Common myeloid progenitor, CD34-positive (primary cell): ENCODE measurements around the gene S100A10.

ENCODE experiments used
- CTCF ChIA-PET: fragments of 350-600 bp; sonication (Branson Sonifier 250); formaldehyde crosslinking; loops from one replicate; lab custom pipeline; 2021; ENCODE audit warnings: antibody characterized with exemption; lab: Charles Lee
- POLR2A ChIA-PET: fragments of 350-600 bp; sonication (Branson Sonifier 250); formaldehyde crosslinking; loops from one replicate; lab custom pipeline; 2021; ENCODE audit warnings: antibody characterized with exemption; lab: Charles Lee
- DNase-seq, 3 donors: peaks; one replicate each; pipeline versions ENCODE4 v3.0.0 to v3.0.0-alpha.2; 2013
- H3K27ac ChIP-seq, 2 experiments: 1 replicate in 1 of 2; 2 replicates in 1 of 2; pipeline ENCODE4 v1.7.0; 2013; ENCODE audit warnings: inconsistent platforms in 2 of 2, low read length in 2 of 2, mild to moderate bottlenecking in 2 of 2, low read depth in 1 of 2, moderate library complexity in 1 of 2; ENCODE audit not compliant: severe bottlenecking in 2 of 2, insufficient read depth in 1 of 2, poor library complexity in 1 of 2
- H3K27me3 ChIP-seq, 5 experiments: replicated peaks in 2 of 5; 1 replicate in 3 of 5; 2 replicates in 2 of 5; pipeline versions ENCODE4 v1.6.1 to v1.7.0; 2013; ENCODE audit warnings: low read length in 4 of 5, mild to moderate bottlenecking in 2 of 5, moderate library complexity in 2 of 5, inconsistent platforms in 1 of 5; ENCODE audit not compliant: insufficient read depth in 5 of 5, control insufficient read depth in 4 of 5
- H3K36me3 ChIP-seq, 4 experiments: 1 replicate in 2 of 4; 2 replicates in 2 of 4; pipeline versions ENCODE4 v1.6.1 to v1.7.0; 2013; ENCODE audit warnings: low read length in 3 of 4, control low read depth in 1 of 4, mild to moderate bottlenecking in 1 of 4; ENCODE audit not compliant: control insufficient read depth in 4 of 4, insufficient read depth in 4 of 4
- H3K4me1 ChIP-seq, 4 experiments: 1 replicate in 3 of 4; 2 replicates in 1 of 4; pipeline versions ENCODE4 v1.6.1 to v1.7.1; 2013; ENCODE audit warnings: low read length in 3 of 4, mild to moderate bottlenecking in 3 of 4, control low read depth in 1 of 4, inconsistent platforms in 1 of 4, moderate library complexity in 1 of 4; ENCODE audit not compliant: control insufficient read depth in 4 of 4, insufficient read depth in 4 of 4; ENCODE audit errors: control extremely low read depth in 1 of 4
- H3K4me3 ChIP-seq, 7 experiments: 1 replicate in 4 of 7; 2 replicates in 3 of 7; pipeline versions ENCODE4 v1.5.1 to v1.7.0; 2013; ENCODE audit warnings: mild to moderate bottlenecking in 7 of 7, low read length in 6 of 7, moderate library complexity in 6 of 7, inconsistent platforms in 2 of 7, low read depth in 2 of 7, control low read depth in 1 of 7; ENCODE audit not compliant: insufficient read depth in 4 of 7, control insufficient read depth in 1 of 7; ENCODE audit errors: extremely low read depth in 1 of 7
- H3K9me3 ChIP-seq, 5 experiments: 1 replicate in 4 of 5; 2 replicates in 1 of 5; pipeline versions ENCODE4 v1.6.1 to v1.7.1; 2013; ENCODE audit warnings: low read length in 4 of 5, mild to moderate bottlenecking in 2 of 5, inconsistent platforms in 1 of 5, low read depth in 1 of 5, moderate library complexity in 1 of 5; ENCODE audit not compliant: control insufficient read depth in 4 of 5, insufficient read depth in 2 of 5; ENCODE audit errors: control extremely low read depth in 1 of 5
- WGBS: methylation state at CpG from one replicate; pipeline ENCODE4 v1.1.5; 2013; ENCODE audit not compliant: insufficient coverage; 5-methylcytosine and 5-hydroxymethylcytosine counted together

Gene S100A10

GRCh38 chr1:151948506-151948905 is 45.2 kb downstream of the S100A10 start:
- CTCF ChIA-PET = interaction anchor here (1.9 to 3.1 kb wide), 3 partner anchors 10 to 53 kb away, joined by 8 to 18 read pairs (median 12); no protein-coding TSS in a partner anchor

GRCh38 chr1:151947140-151947539 is 46.5 kb downstream of the S100A10 start:
- peaks cover 2 to 38% (median 22%) of the 10 kb centered on the region in 4 experiments for H3K4me1 ChIP-seq
- POLR2A ChIA-PET = no interaction called here
- DNase-seq = no peak
- CTCF ChIA-PET = interaction anchor here (1.8 to 3.7 kb wide), 4 partner anchors 12 to 48 kb away, joined by 4 to 28 read pairs (median 10); no protein-coding TSS in a partner anchor
- no peaks in the 10 kb centered on the region for H3K36me3 ChIP-seq
- H3K27me3 ChIP-seq = no peaks in the 10 kb centered on the region
- WGBS = no CpG with 5 or more reads among the region's 2 CpGs
- H3K9me3 ChIP-seq = no peaks in the 10 kb centered on the region
- no peak overlapping the region for H3K4me3 ChIP-seq
- H3K27ac ChIP-seq = peak overlapping the region in 1 of 2 experiments; percentile 93

More at GRCh38 chr1:151948506-151948905, 45.2 kb downstream of the S100A10 start:
- Histone ChIP-seq H3K36me3 (no peaks in the 10 kb centered on the region), H3K4me3 (no peak overlapping the region), H3K9me3 (no peaks in the 10 kb centered on the region), H3K4me1 (peaks cover 2 to 31% (median 21%) of the 10 kb centered on the region in 4 experiments), H3K27me3 (no peaks in the 10 kb centered on the region), H3K27ac (no peak overlapping the region)
- DNase-seq = no peak
- POLR2A ChIA-PET = no interaction called here
- WGBS = no CpG with 5 or more reads among the region's 1 CpG

GRCh38 chr1:151945725-151946722 is 47.6 kb downstream of the S100A10 start:
- Histone ChIP-seq H3K27ac (peak overlapping the region; percentile 80 to 93), H3K4me3 (peak overlapping the region in 1 of 7 experiments; percentile 54), H3K4me1 (peaks cover 2 to 48% (median 25%) of the 10 kb centered on the region in 4 experiments), H3K9me3 (no peaks in the 10 kb centered on the region), H3K36me3 (no peaks in the 10 kb centered on the region), H3K27me3 (no peaks in the 10 kb centered on the region)
- 36% methylated on average over 5 of the region's 10 CpGs for WGBS
- ChIA-PET POLR2A (interaction anchor here (0.6 kb wide), 1 partner anchor 21 kb away, joined by 3 read pairs; no protein-coding TSS in a partner anchor), CTCF (interaction anchor here (0.6 to 3.7 kb wide), 6 partner anchors 11 to 195 kb away, joined by 3 to 28 read pairs (median 4); no protein-coding TSS in a partner anchor)
- peak; percentile 99 to 100 (median 99) for DNase-seq

GRCh38 chr1:151944857-151945575 is 48.6 kb downstream of the S100A10 start:
- no peaks in the 10 kb centered on the region for H3K27me3 ChIP-seq
- no peaks in the 10 kb centered on the region for H3K36me3 ChIP-seq
- WGBS = 93% methylated on average over 3 of the region's 3 CpGs
- ChIA-PET POLR2A (no interaction called here), CTCF (interaction anchor here (0.6 to 3.7 kb wide), 4 partner anchors 10 to 194 kb away, joined by 3 to 28 read pairs (median 10); no protein-coding TSS in a partner anchor)
- H3K27ac ChIP-seq = peak overlapping the region; percentile 80 to 93
- H3K4me3 ChIP-seq = peak overlapping the region in 2 of 7 experiments; percentile 22 to 54
- peaks cover 2 to 55% (median 27%) of the 10 kb centered on the region in 4 experiments for H3K4me1 ChIP-seq
- H3K9me3 ChIP-seq = no peaks in the 10 kb centered on the region
- DNase-seq = peak in 1 of 3 donors; percentile 11

DNA sequence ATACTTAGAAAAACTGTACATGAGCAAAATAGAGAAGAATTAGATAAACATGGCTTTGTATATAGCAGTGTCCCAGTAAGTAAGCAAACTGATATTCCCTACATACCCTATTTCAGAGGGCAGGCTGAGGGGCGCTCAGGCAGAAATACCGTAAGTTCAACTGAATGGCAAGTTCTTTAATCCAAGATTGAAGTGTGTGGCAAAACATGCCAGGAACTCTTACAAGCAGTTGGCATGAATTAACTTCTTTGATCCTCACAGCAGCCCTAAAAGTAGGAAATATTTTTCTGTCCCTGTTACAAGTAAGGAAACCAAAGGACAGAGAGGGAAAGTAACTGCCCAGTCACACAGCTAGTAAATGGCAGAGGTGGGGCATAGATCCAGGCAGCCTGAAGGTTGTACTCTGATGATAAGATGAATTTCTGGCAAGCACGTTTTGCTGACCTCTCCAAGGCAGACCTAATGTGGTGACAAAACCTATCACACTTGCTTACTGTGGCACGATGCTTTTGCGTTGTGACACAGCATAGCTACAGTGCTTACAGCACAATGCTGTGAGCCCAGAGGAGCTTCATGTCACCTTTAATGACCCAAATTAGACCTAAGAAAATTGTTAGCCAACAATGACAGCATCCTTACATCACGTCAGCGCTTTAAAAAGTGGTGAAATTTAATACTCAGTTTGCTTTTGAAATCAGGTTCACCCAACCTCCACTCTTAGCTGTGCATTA is 49.4 kb downstream of the S100A10 start:
- no peaks in the 10 kb centered on the region for H3K36me3 ChIP-seq
- no peaks in the 10 kb centered on the region for H3K27me3 ChIP-seq
- CTCF ChIA-PET = interaction anchor here (2.1 to 3.7 kb wide), 3 partner anchors 9 to 54 kb away, joined by 4 to 28 read pairs (median 16); no protein-coding TSS in a partner anchor
- H3K9me3 ChIP-seq = no peaks in the 10 kb centered on the region
- POLR2A ChIA-PET = no interaction called here
- 98% methylated on average over 6 of the region's 7 CpGs for WGBS
- peaks cover 2 to 58% (median 26%) of the 10 kb centered on the region in 4 experiments for H3K4me1 ChIP-seq
- no peak overlapping the region for H3K4me3 ChIP-seq
- DNase-seq = peak in 1 of 3 donors; percentile 23
- peak overlapping the region in 1 of 2 experiments; percentile 93 for H3K27ac ChIP-seq

GRCh38 chr1:151943591-151943990 is 50.1 kb downstream of the S100A10 start:
- Histone ChIP-seq H3K4me1 (peaks cover 2 to 57% (median 25%) of the 10 kb centered on the region in 4 experiments), H3K4me3 (no peak overlapping the region), H3K27ac (no peak overlapping the region), H3K9me3 (no peaks in the 10 kb centered on the region), H3K27me3 (no peaks in the 10 kb centered on the region), H3K36me3 (no peaks in the 10 kb centered on the region)
- WGBS = no CpG with 5 or more reads among the region's 1 CpG
- DNase-seq = no peak
- POLR2A ChIA-PET = no interaction called here
- CTCF ChIA-PET = no interaction called here
